ENCODE results near the gene AKAP6. TPM values are rescaled to one million over a fixed set of nuclear protein-coding genes. Genes with fewer than 3 reads are reported as not detected.

AKAP6 gene
- total and polyA plus RNA-seq, 2 experiments from 2014 or later = 0.38 to 0.42 TPM

GRCh38 chr14:32514236-32514635, 185.1 kb downstream of the AKAP6 start (continued):
- TF ChIP-seq ZNF462 (CRISPR knock-in tag; IDR thresholded peaks at IDR 0.05) (no peak), ZNF331 (CRISPR knock-in tag; IDR thresholded peaks at IDR 0.05; ENCODE audit: low read depth) (no peak), CREB1 (CRISPR knock-in tag; IDR thresholded peaks at IDR 0.05; ENCODE audit: low read depth) (no peak), STAT1 (IDR thresholded peaks at IDR 0.05; ENCODE audit: unreplicated experiment) (no peak), POLR2AphosphoS5 (IDR thresholded peaks at IDR 0.05; ENCODE audit: low read depth) (no peak), EZH2phosphoT487 (IDR thresholded peaks at IDR 0.05; ENCODE audit: unreplicated experiment) (no peak)

DNA sequence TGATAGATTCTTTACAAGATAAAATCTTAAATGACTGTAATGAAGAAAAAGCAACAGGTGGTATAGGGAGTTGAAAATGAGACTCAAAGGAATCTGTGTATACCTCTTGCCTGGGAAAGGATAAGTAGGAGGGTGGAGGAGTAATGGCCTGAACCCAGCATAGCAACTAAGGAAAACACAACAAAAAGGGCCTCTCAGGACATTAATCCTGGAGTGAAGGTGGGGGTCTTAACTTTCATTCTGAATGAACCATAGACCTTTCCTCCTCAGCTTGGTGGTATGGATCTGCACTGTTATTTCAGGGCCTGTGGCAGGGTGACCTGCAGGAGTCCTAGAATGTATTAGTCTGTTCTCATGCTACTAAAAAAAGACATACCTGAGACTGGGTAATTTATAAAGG, 185.6 kb downstream of the AKAP6 start:
- H3K27ac Mint-ChIP-seq = no peak overlapping the region
- Histone ChIP-seq H3K27ac (ENCODE audit: low read depth) (no peak overlapping the region), H2AFZ (no peak overlapping the region), H3K79me2 (replicated peaks; ENCODE audit: insufficient read depth) (no peaks in the 10 kb centered on the region), H3K4me1 (ENCODE audit: insufficient read depth) (no peaks in the 10 kb centered on the region), H3K36me3 (ENCODE audit: insufficient read depth) (no peaks in the 10 kb centered on the region), H3K27me3 (ENCODE audit: insufficient read depth) (no peaks in the 10 kb centered on the region), H3K4me3 (no peak overlapping the region), H3K4me2 (no peak overlapping the region), H3K9me2 (ENCODE audit: insufficient read depth) (no peaks in the 10 kb centered on the region), H4K20me1 (replicated peaks; ENCODE audit: insufficient read depth) (no peaks in the 10 kb centered on the region), H3F3A (replicated peaks; ENCODE audit: low read depth) (no peaks in the 10 kb centered on the region)
- no peaks in the 10 kb centered on the region for H3K27me3 Mint-ChIP-seq (ENCODE audit: insufficient read depth, low read depth, poor library complexity)
- no peak for DNase-seq (ENCODE audit: low spot score)
- H3K9me3 Mint-ChIP-seq = peaks cover 20% of the 10 kb centered on the region
- peaks cover 2% of the 10 kb centered on the region; the same call in 1 of the 3 replicates for H3K36me3 Mint-ChIP-seq (ENCODE audit: low read depth)
- no peak overlapping the region for H3K4me3 Mint-ChIP-seq
- no peak for ATAC-seq
- H3K4me1 Mint-ChIP-seq = no peaks in the 10 kb centered on the region
- TF ChIP-seq STAT1 (IDR thresholded peaks at IDR 0.05; ENCODE audit: unreplicated experiment) (no peak), JUNB (IDR thresholded peaks at IDR 0.05; ENCODE audit: unreplicated experiment) (no peak), ZNF462 (CRISPR knock-in tag; IDR thresholded peaks at IDR 0.05) (no peak)

All from GM23338 (cell line).